Adrenal gland (tissue), 5 donors: ENCODE data around the gene CLASP1.
"Not testable (repeated sequence)": the region's sequence is repeated elsewhere in the genome, so short reads cannot be mapped to it uniquely, and the experiment has no call there.

Source experiments
- CTCF ChIP-seq, 6 experiments: fragments of 450-650 bp in 4 of 6; fragments of 200-600 bp in 2 of 6; sonication (generic) in 1 of 6; IDR thresholded peaks; 1 replicate in 5 of 6; 2 replicates in 1 of 6; pipeline versions ENCODE4 v1.5.1 to v1.8.0; 2016 to 2021; ENCODE audit warnings: antibody characterized with exemption in 6 of 6, mild to moderate bottlenecking in 2 of 6, moderate library complexity in 1 of 6
- POLR2A ChIP-seq, 2 donors: fragments of 450-650 bp; IDR thresholded peaks; one replicate each; pipeline ENCODE4 v1.6.1; 2017; ENCODE audit warnings: antibody characterized with exemption in 2 of 2, mild to moderate bottlenecking in 2 of 2, moderate library complexity in 1 of 2
- donor health status: DM: no; HTN: no; CAD: no.

GRCh38 chr2:121563754-121564153, 85.5 kb downstream of the CLASP1 start:
- TF ChIP-seq CTCF, POLR2A (IDR thresholded peaks at IDR 0.05): not testable (repeated sequence)
